ENCODE measurements around the gene SPAAR. TPM values are rescaled to one million over a fixed set of nuclear protein-coding genes. Genes with fewer than 3 reads are reported as not detected.

Gene SPAAR
- total and polyA plus RNA-seq, 2 experiments from 2014 or later = 0.09 to 0.15 TPM

DNA sequence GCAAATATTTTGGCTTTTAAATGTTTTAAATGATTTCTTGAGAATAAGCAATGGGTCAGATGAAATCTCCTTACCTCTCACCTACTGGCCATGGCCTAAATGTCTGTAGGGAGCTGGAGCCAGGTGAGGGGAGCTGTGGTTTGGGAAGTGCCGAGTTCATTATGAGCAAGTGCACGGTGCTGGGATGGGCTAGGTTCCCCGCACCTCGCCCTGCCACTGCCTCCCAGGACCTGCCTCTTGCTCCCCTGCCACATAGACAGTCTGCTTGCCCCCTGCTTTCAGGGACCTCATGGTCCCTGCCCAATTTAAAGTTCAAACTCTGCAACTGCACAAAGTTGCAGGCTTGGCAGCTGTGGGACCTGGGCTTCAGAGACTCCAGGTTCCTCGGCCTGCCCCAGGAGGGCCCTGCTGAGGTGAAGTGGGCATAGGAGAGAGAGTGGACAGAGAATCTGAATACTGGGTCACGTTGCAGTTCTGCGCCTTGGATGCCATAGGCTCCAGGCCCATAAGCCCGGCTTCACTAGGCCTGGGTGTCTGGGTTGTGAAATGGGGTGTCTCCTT is 44.5 kb upstream of the SPAAR start:
- Histone ChIP-seq H3K36me3 (no peaks in the 10 kb centered on the region), H3K27ac (no peak overlapping the region), H3K27me3 (no peaks in the 10 kb centered on the region), H3K4me3 (no peak overlapping the region), H3K4me1 (ENCODE audit: low read depth) (no peaks in the 10 kb centered on the region), H3K9me3 (ENCODE audit: low read depth) (no peaks in the 10 kb centered on the region)
- TF ChIP-seq, protein P1, sequence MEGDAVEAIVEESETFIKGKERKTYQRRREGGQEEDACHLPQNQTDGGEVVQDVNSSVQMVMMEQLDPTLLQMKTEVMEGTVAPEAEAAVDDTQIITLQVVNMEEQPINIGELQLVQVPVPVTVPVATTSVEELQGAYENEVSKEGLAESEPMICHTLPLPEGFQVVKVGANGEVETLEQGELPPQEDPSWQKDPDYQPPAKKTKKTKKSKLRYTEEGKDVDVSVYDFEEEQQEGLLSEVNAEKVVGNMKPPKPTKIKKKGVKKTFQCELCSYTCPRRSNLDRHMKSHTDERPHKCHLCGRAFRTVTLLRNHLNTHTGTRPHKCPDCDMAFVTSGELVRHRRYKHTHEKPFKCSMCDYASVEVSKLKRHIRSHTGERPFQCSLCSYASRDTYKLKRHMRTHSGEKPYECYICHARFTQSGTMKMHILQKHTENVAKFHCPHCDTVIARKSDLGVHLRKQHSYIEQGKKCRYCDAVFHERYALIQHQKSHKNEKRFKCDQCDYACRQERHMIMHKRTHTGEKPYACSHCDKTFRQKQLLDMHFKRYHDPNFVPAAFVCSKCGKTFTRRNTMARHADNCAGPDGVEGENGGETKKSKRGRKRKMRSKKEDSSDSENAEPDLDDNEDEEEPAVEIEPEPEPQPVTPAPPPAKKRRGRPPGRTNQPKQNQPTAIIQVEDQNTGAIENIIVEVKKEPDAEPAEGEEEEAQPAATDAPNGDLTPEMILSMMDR (IDR thresholded peaks at IDR 0.05; ENCODE audit: low read depth, low read length) = no peak
- DNase-seq (ENCODE audit: low read depth in 1 of 2, low spot score in 1 of 2) = no peak

DNA sequence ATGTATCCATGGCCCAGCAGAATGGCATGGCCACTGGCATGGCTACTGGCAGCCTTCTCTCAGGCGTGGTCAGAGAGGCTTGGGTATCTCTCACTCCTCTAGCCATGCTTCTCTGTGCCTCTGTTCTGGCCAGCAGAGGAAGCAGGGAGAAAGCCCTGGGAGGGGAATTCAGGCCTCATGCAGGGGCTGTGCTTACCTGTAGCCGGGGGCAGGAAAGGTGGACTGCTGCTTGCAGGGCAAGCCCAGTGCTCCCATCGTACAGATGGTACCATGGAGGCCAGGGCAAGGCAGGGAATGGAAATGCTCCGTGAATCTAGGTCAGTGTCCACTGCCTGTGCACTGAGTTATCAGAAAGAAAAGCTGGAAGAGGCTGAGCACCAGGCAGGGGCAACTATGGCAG is 41.8 kb upstream of the SPAAR start:
- Histone ChIP-seq H3K9me3 (ENCODE audit: low read depth) (no peaks in the 10 kb centered on the region), H3K36me3 (no peaks in the 10 kb centered on the region), H3K27ac (no peak overlapping the region), H3K4me1 (ENCODE audit: low read depth) (no peaks in the 10 kb centered on the region), H3K4me3 (no peak overlapping the region), H3K27me3 (no peaks in the 10 kb centered on the region)
- DNase-seq (ENCODE audit: low read depth in 1 of 2, low spot score in 1 of 2) = no peak
- TF ChIP-seq, protein P1 (IDR thresholded peaks at IDR 0.05; ENCODE audit: low read depth, low read length) = no peak

DNA sequence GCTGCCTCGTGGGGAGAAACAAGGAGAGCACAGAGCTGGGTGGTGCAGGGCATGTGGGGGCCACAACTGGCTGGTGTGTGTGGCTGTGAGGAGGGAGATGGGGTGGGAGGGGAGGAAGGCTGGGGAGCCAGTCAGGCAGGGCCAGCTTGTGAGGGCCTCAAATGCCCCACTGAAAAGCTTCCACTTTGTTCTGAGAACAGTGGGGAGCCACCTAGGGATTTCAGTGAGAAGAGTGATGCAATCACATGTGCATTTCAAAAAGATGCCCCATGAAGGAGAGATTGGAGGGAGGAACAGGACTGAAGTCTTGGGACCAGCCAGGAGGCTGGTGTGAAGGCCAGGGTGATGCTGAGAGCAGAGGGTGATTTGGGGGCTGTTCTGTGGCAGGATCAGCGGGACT is 40.4 kb upstream of the SPAAR start:
- H3K4me1 ChIP-seq (ENCODE audit: low read depth) = no peaks in the 10 kb centered on the region

DNA sequence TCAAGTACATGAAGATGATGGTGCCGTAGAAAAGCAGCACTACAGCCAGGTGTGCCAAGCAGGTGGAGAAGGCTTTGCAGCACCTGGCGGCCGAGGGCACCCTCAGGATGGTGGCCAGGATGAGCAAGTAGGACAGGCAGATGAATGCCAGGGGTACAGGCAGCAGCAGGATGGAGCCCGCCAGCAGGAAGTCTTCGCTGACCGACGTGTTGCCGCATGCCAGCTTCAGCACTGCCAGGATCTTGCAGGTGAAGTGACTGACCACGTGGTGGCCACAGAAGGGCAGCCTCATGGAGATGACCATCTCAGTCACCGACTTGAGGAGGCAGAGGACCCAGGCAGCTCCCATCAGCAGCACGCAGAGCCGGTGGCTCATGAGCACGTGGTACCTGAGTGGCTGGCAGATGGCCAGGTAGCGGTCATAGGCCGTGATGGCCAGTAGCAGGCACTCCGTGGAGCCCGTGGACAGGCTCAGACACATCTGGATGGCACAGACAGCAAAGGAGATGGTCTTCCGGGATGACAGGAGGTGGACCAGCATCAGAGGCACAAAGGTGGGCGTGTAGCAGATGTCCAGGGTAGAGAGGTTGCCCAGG is 39.6 kb upstream of the SPAAR start:
- Histone ChIP-seq H3K27me3 (no peaks in the 10 kb centered on the region), H3K27ac (no peak overlapping the region), H3K36me3 (no peaks in the 10 kb centered on the region), H3K4me1 (ENCODE audit: low read depth) (no peaks in the 10 kb centered on the region), H3K4me3 (no peak overlapping the region), H3K9me3 (ENCODE audit: low read depth) (no peaks in the 10 kb centered on the region)
- TF ChIP-seq, protein P1 (IDR thresholded peaks at IDR 0.05; ENCODE audit: low read depth, low read length) = no peak
- DNase-seq (ENCODE audit: low read depth in 1 of 2, low spot score in 1 of 2) = no peak

More for the DNA sequence above, 40.4 kb upstream of the SPAAR start:
- Histone ChIP-seq H3K36me3 (no peaks in the 10 kb centered on the region), H3K9me3 (ENCODE audit: low read depth) (no peaks in the 10 kb centered on the region), H3K4me3 (no peak overlapping the region), H3K27ac (no peak overlapping the region), H3K27me3 (no peaks in the 10 kb centered on the region)
- DNase-seq (ENCODE audit: low read depth in 1 of 2, low spot score in 1 of 2) = no peak
- TF ChIP-seq, protein P1 (IDR thresholded peaks at IDR 0.05; ENCODE audit: low read depth, low read length) = no peak

DNA sequence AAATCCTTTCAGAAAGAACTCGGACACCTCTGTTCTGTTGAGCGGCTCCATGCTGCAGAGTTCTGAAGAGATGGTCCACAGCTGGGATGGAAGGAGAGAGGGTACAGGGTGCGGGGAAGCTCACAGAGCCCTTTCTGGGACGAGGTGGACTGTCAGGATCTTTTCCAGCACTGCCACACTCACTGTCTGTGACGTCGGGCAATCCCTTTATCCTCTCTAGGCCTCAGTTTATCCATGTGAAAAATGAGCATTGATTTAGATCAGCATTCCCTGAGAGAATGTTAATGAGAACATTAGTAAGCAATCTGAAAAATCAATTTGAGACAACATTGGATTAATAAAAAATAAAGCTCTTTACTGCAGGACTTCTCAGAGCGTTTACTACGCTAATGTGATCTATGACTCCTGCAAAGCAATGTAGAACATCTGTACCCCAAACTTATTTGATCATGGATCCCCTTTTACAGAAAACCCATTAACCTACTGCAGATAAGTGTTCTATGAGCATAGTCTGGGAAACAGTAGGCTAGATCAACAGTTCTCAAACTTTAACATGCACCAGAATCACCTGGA is 38.9 kb upstream of the SPAAR start, which contains the start of gene OR13J1:
OR13J1 (minus strand) TSS at position 51 of the 573 bp plus-strand sequence; CDS start at position 51, 0 bp downstream.
- Histone ChIP-seq H3K9me3 (ENCODE audit: low read depth) (no peaks in the 10 kb centered on the region), H3K4me1 (ENCODE audit: low read depth) (no peaks in the 10 kb centered on the region), H3K4me3 (no peak within 1 kb of the TSS), H3K27ac (no peak within 1 kb of the TSS), H3K36me3 (no peaks in the 10 kb centered on the region), H3K27me3 (no peaks in the 10 kb centered on the region)
- TF ChIP-seq, protein P1 (IDR thresholded peaks at IDR 0.05; ENCODE audit: low read depth, low read length) = no peak
- DNase-seq (ENCODE audit: low read depth in 1 of 2, low spot score in 1 of 2) = no peak
